SW 1271 (cell line): ENCODE results near the gene COTL1.

Experiments
- DNase-seq, 2 experiments: peaks; one replicate each; lab custom pipeline; 2025; lab: John Stamatoyannopoulos, UW

COTL1 gene

GRCh38 chr16:84617791-84618580 lies at the start of gene COTL1:
Gene COTL1, minus strand, starts transcription at chr16:84618078. Its CDS starts 164 bp downstream, at chr16:84617914.
- peak; percentile 83 to 93 for DNase-seq

GRCh38 chr16:84665843-84666242 lies 48.0 kb upstream of the COTL1 start:
- DNase-seq = no peak

GRCh38 chr16:84665359-84665758 lies 47.5 kb upstream of the COTL1 start:
- no peak for DNase-seq

GRCh38 chr16:84663433-84664101 lies 45.7 kb upstream of the COTL1 start:
- DNase-seq = no peak

GRCh38 chr16:84662471-84662870 lies 44.6 kb upstream of the COTL1 start:
- DNase-seq = no peak

- DNase-seq = no peak
Observed at GRCh38 chr16:84661418-84662060, 43.7 kb upstream of the COTL1 start.

- no peak for DNase-seq
Observed at GRCh38 chr16:84660973-84661372, 43.1 kb upstream of the COTL1 start.

GRCh38 chr16:84659656-84660300 lies 41.9 kb upstream of the COTL1 start:
- DNase-seq = no peak

GRCh38 chr16:84658690-84659089 lies 40.8 kb upstream of the COTL1 start:
- DNase-seq = no peak

GRCh38 chr16:84657229-84657837 lies 39.5 kb upstream of the COTL1 start:
- DNase-seq = no peak

GRCh38 chr16:84656649-84657048 lies 38.8 kb upstream of the COTL1 start:
- no peak for DNase-seq

GRCh38 chr16:84654998-84655397 lies 37.1 kb upstream of the COTL1 start:
- no peak for DNase-seq

GRCh38 chr16:84654238-84654637 lies 36.4 kb upstream of the COTL1 start:
- DNase-seq = no peak

GRCh38 chr16:84652566-84652965 lies 34.7 kb upstream of the COTL1 start:
- DNase-seq = no peak

GRCh38 chr16:84650062-84650991 lies 32.4 kb upstream of the COTL1 start:
- DNase-seq = no peak

GRCh38 chr16:84649511-84649861 lies 31.6 kb upstream of the COTL1 start:
- DNase-seq = no peak

GRCh38 chr16:84648595-84649510 lies 31.0 kb upstream of the COTL1 start:
- DNase-seq = no peak

- peak in 1 of 2 experiments; percentile 22 for DNase-seq
Observed at GRCh38 chr16:84647828-84648594, 30.1 kb upstream of the COTL1 start, which contains the start of gene KLHL36. Gene KLHL36, plus strand, starts transcription at chr16:84648511. Its CDS starts 2,357 bp downstream, at chr16:84650868.

GRCh38 chr16:84643674-84644073 lies 25.8 kb upstream of the COTL1 start:
- no peak for DNase-seq
